Gastroesophageal sphincter (tissue), 3 donors: ENCODE measurements around the gene ITIH5.

Experiments
- EP300 ChIP-seq: sonication (generic); formaldehyde crosslinking; IDR thresholded peaks from one replicate; pipeline ENCODE4 v1.6.1; 2017; ENCODE audit warnings: antibody characterized with exemption, mild to moderate bottlenecking
- POLR2A ChIP-seq, 2 donors: fragments of 450-650 bp; IDR thresholded peaks; one replicate each; pipeline ENCODE4 v1.6.1; 2017; ENCODE audit warnings: antibody characterized with exemption in 2 of 2, mild to moderate bottlenecking in 2 of 2, moderate library complexity in 1 of 2
- POLR2AphosphoS5 ChIP-seq: sonication (generic); formaldehyde crosslinking; IDR thresholded peaks from one replicate; pipeline ENCODE4 v1.6.1; 2017; ENCODE audit warnings: antibody characterized with exemption
- TF ChIP-seq, protein P1 (sequence below), 4 experiments: fragments of 200-600 bp in 2 of 4; fragments of 450-650 bp in 2 of 4; sonication (generic) in 1 of 4; IDR thresholded peaks; one replicate each; pipeline ENCODE4 v1.5.1; 2017 to 2019; ENCODE audit warnings: antibody characterized with exemption in 4 of 4, mild to moderate bottlenecking in 2 of 4, moderate library complexity in 2 of 4

DNA sequence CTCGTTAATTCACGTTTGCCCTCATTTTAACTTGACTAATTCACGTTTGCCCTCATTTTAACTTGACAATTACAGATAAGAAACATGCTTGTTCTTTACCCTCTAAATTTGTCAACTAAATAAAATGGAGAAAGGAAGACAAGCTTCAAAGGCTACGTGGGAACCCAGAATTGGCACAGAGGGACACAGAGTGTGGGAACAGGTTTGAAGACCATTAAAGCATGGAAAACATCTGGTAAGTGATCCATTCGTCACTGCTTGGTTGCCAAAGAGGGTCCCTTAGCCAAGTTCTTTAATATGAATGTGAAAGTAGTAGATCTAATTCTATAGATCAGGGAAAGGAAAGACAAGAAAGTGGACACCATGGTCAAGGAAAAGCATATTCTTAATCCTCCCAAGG is 57.2 kb downstream of the ITIH5 start:
- TF ChIP-seq POLR2A (IDR thresholded peaks at IDR 0.05) (no peak), POLR2AphosphoS5 (no peak), EP300 (no peak)
- TF ChIP-seq, protein P1, sequence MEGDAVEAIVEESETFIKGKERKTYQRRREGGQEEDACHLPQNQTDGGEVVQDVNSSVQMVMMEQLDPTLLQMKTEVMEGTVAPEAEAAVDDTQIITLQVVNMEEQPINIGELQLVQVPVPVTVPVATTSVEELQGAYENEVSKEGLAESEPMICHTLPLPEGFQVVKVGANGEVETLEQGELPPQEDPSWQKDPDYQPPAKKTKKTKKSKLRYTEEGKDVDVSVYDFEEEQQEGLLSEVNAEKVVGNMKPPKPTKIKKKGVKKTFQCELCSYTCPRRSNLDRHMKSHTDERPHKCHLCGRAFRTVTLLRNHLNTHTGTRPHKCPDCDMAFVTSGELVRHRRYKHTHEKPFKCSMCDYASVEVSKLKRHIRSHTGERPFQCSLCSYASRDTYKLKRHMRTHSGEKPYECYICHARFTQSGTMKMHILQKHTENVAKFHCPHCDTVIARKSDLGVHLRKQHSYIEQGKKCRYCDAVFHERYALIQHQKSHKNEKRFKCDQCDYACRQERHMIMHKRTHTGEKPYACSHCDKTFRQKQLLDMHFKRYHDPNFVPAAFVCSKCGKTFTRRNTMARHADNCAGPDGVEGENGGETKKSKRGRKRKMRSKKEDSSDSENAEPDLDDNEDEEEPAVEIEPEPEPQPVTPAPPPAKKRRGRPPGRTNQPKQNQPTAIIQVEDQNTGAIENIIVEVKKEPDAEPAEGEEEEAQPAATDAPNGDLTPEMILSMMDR (IDR thresholded peaks at IDR 0.05): no peak
